HepG2 (cell line): ENCODE measurements around the gene GRB2. TPM values are rescaled to one million over a fixed set of nuclear protein-coding genes. Genes with fewer than 3 reads are reported as not detected.

Source experiments
- ARID3A ChIP-seq: IDR thresholded peaks from 2 replicates; pipeline ENCODE4 v1.6.1; 2012; ENCODE audit warnings: low read depth, low read length, improper control_type of control experiment
- CBFB ChIP-seq: sonication (generic); formaldehyde crosslinking; IDR thresholded peaks from 2 replicates; pipeline ENCODE4 v1.4.0; 2020; ENCODE audit warnings: missing genetic modification reagents
- ELF4 ChIP-seq: sonication (generic); formaldehyde crosslinking; IDR thresholded peaks from 2 replicates; pipeline ENCODE4 v1.5.0; 2020; ENCODE audit warnings: missing genetic modification reagents, mild to moderate bottlenecking, moderate library complexity, borderline replicate concordance
- FOXC1 ChIP-seq: sonication (generic); formaldehyde crosslinking; IDR thresholded peaks from 2 replicates; pipeline ENCODE4 v1.8.0; 2022; ENCODE audit warnings: mild to moderate bottlenecking, missing genetic modification reagents, borderline replicate concordance
- HES4 ChIP-seq: sonication (generic); formaldehyde crosslinking; IDR thresholded peaks from 2 replicates; pipeline ENCODE4 v1.9.0; 2021; ENCODE audit warnings: mild to moderate bottlenecking, missing genetic modification reagents, borderline replicate concordance
- KDM1A ChIP-seq: IDR thresholded peaks from 2 replicates; pipeline ENCODE4 v1.6.1; 2016; ENCODE audit warnings: missing compliant biosample characterization
- NFYB ChIP-seq: sonication (generic); formaldehyde crosslinking; IDR thresholded peaks from 2 replicates; pipeline ENCODE4 v1.4.0; 2020; ENCODE audit warnings: missing genetic modification reagents
- TARDBP ChIP-seq: sonication (generic); formaldehyde crosslinking; IDR thresholded peaks from 2 replicates; pipeline ENCODE4 v1.8.0; 2022; ENCODE audit warnings: mild to moderate bottlenecking, missing genetic modification reagents
- TRAFD1 ChIP-seq: sonication (generic); formaldehyde crosslinking; IDR thresholded peaks from 2 replicates; pipeline ENCODE4 v1.5.1; 2020; ENCODE audit warnings: missing genetic modification reagents, mild to moderate bottlenecking, borderline replicate concordance
- ZHX1 ChIP-seq: sonication (generic); formaldehyde crosslinking; IDR thresholded peaks from 2 replicates; pipeline ENCODE4 v1.8.1; 2022; ENCODE audit warnings: low read depth, mild to moderate bottlenecking, missing genetic modification reagents
- ZNF343 ChIP-seq: sonication (generic); formaldehyde crosslinking; IDR thresholded peaks from 2 replicates; pipeline ENCODE4 v1.4.0; 2020; ENCODE audit warnings: mild to moderate bottlenecking, missing genetic modification reagents
- ZNF484 ChIP-seq: sonication (generic); formaldehyde crosslinking; IDR thresholded peaks from 2 replicates; pipeline ENCODE4 v1.5.1; 2020; ENCODE audit warnings: mild to moderate bottlenecking, low read depth, missing genetic modification reagents, borderline replicate concordance
- ZNF549 ChIP-seq: sonication (generic); formaldehyde crosslinking; IDR thresholded peaks from 2 replicates; pipeline ENCODE4 v1.5.0; 2020; ENCODE audit warnings: missing genetic modification reagents
- ZNF550 ChIP-seq: sonication (generic); formaldehyde crosslinking; IDR thresholded peaks from 2 replicates; pipeline ENCODE4 v1.4.0; 2020; ENCODE audit warnings: mild to moderate bottlenecking, missing genetic modification reagents, borderline replicate concordance
- ZNF558 ChIP-seq: sonication (generic); formaldehyde crosslinking; IDR thresholded peaks from 2 replicates; pipeline ENCODE4 v1.9.0; 2022; ENCODE audit warnings: mild to moderate bottlenecking, missing genetic modification reagents, borderline replicate concordance
- ZSCAN31 ChIP-seq: sonication (generic); formaldehyde crosslinking; IDR thresholded peaks from 2 replicates; pipeline ENCODE4 v1.5.0; 2020; ENCODE audit warnings: low read depth, mild to moderate bottlenecking, missing genetic modification reagents
- ZSCAN9 ChIP-seq: IDR thresholded peaks from 2 replicates; pipeline ENCODE4 v1.6.1; 2016; ENCODE audit warnings: borderline replicate concordance
- polyA plus RNA-seq, 8 experiments: library from polyadenylated mRNA; depleted of rRNA in 3 of 8; stranded (reverse) in 7 of 8; unstranded in 1 of 8; fragments of >200 nt; fragmentation: Illumina TruSeq in 4 of 8; extraction: Trizol in 4 of 8; gene quantifications; 2 replicates each; pipeline versions ENCODE4 v1.2.1 to v1.2.3, GENCODE V29; 2011 to 2016; ENCODE audit warnings: low read depth in 4 of 8, missing spikeins in 1 of 8, mixed read lengths in 1 of 8; ENCODE audit not compliant: insufficient read depth in 1 of 8
- total RNA-seq, 5 experiments: library from RNA; depleted of rRNA; stranded (reverse); fragments of >200 nt; fragmentation: Illumina TruSeq; extraction: Trizol; gene quantifications; 2 replicates each; pipeline ENCODE4 v1.2.3, GENCODE V29; 2016; ENCODE audit warnings: low read depth in 1 of 5
- TF ChIP-seq, protein P1 (sequence below): sonication (generic); formaldehyde crosslinking; IDR thresholded peaks from 2 replicates; pipeline ENCODE4 v1.8.0; 2022; ENCODE audit warnings: mild to moderate bottlenecking, missing genetic modification reagents, moderate library complexity
- TF ChIP-seq, protein P2 (sequence below): sonication (generic); formaldehyde crosslinking; IDR thresholded peaks from 2 replicates; pipeline ENCODE4 v1.5.1; 2020; ENCODE audit warnings: mild to moderate bottlenecking, moderate library complexity, missing genetic modification reagents

The GRB2 gene
- total and polyA plus RNA-seq, 2 of the 13 experiments (the other 11 are each of a cell fraction or from before 2014, with no cell fraction given): 84.6 to 92.3 TPM

GRCh38 chr17:75405365-75406221, at the start of gene GRB2 (continued):
- TF ChIP-seq, protein P1, sequence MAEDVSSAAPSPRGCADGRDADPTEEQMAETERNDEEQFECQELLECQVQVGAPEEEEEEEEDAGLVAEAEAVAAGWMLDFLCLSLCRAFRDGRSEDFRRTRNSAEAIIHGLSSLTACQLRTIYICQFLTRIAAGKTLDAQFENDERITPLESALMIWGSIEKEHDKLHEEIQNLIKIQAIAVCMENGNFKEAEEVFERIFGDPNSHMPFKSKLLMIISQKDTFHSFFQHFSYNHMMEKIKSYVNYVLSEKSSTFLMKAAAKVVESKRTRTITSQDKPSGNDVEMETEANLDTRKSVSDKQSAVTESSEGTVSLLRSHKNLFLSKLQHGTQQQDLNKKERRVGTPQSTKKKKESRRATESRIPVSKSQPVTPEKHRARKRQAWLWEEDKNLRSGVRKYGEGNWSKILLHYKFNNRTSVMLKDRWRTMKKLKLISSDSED (CRISPR knock-in tag): no peak
- TF ChIP-seq HES4 (CRISPR knock-in tag) (peak; percentile 75), CBFB (CRISPR knock-in tag) (no peak), TARDBP (CRISPR knock-in tag) (no peak), TRAFD1 (CRISPR knock-in tag) (no peak), ZSCAN9 (CRISPR knock-in tag) (peak; percentile 68), NFYB (CRISPR knock-in tag) (peak; percentile 31; the same call in 1 of the 2 replicates), ARID3A (peak; percentile 65), ZNF550 (CRISPR knock-in tag) (0 out of 2 replicates have a peak, but pooled peaks have one; percentile 17), ZNF558 (CRISPR knock-in tag) (peak; percentile 39; the same call in 1 of the 2 replicates), ELF4 (CRISPR knock-in tag) (peak; percentile 89), ZSCAN31 (CRISPR knock-in tag) (0 out of 2 replicates have a peak, but pooled peaks have one; percentile 60), ZHX1 (CRISPR knock-in tag) (peak; percentile 60; the same call in 1 of the 2 replicates), ZNF549 (0 out of 2 replicates have a peak, but pooled peaks have one; percentile 15), ZNF484 (no peak), KDM1A (CRISPR knock-in tag) (peak; percentile 57; the same call in 1 of the 2 replicates), FOXC1 (peak; percentile 92), ZNF343 (CRISPR knock-in tag) (peak; percentile 60; the same call in 1 of the 2 replicates)
- TF ChIP-seq, protein P2, sequence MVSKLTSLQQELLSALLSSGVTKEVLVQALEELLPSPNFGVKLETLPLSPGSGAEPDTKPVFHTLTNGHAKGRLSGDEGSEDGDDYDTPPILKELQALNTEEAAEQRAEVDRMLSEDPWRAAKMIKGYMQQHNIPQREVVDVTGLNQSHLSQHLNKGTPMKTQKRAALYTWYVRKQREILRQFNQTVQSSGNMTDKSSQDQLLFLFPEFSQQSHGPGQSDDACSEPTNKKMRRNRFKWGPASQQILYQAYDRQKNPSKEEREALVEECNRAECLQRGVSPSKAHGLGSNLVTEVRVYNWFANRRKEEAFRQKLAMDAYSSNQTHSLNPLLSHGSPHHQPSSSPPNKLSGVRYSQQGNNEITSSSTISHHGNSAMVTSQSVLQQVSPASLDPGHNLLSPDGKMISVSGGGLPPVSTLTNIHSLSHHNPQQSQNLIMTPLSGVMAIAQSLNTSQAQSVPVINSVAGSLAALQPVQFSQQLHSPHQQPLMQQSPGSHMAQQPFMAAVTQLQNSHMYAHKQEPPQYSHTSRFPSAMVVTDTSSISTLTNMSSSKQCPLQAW (CRISPR knock-in tag): peak; percentile 89
